Activated B cell treated with CpG ODN at 0.5 μM for 24 hours (primary cell): ENCODE results near the gene CGN. TPM values are rescaled to one million over a fixed set of nuclear protein-coding genes. Genes with fewer than 3 reads are reported as not detected.

Experiments
- ATAC-seq: fragments of 200-7000 bp; cut with Tn5 transposase; one replicate; pipeline ENCODE4 v1.10.0; 2021; ENCODE audit warnings: low read depth, mild to moderate bottlenecking, moderate library complexity
- CTCF ChIA-PET: fragments of 350-600 bp; sonication (Branson Sonifier 250); formaldehyde crosslinking; loops from one replicate; lab custom pipeline; 2021; ENCODE audit warnings: antibody characterized with exemption; lab: Charles Lee
- POLR2A ChIA-PET: fragments of 350-600 bp; sonication (Branson Sonifier 250); formaldehyde crosslinking; loops from one replicate; lab custom pipeline; 2021; ENCODE audit warnings: antibody characterized with exemption; lab: Charles Lee
- DNase-seq: peaks from one replicate; pipeline ENCODE4 v3.0.0; 2022
- H3K27ac Mint-ChIP-seq: one replicate; pipeline ENCODE4 v1.8.0; 2020; ENCODE audit warnings: mixed read lengths
- H3K27me3 Mint-ChIP-seq: one replicate; pipeline ENCODE4 v1.8.0; 2021; ENCODE audit warnings: mixed read lengths
- H3K36me3 Mint-ChIP-seq: one replicate; pipeline ENCODE4 v1.8.0; 2021; ENCODE audit warnings: low read depth, mixed read lengths
- H3K4me1 Mint-ChIP-seq: one replicate; pipeline ENCODE4 v1.8.0; 2021; ENCODE audit warnings: mixed read lengths
- H3K4me3 Mint-ChIP-seq: one replicate; pipeline ENCODE4 v1.8.0; 2020; ENCODE audit warnings: mild to moderate bottlenecking, mixed read lengths
- H3K9me3 Mint-ChIP-seq: one replicate; pipeline ENCODE4 v1.8.0; 2020; ENCODE audit warnings: mixed read lengths
- intact Hi-C: fragments of 100-400 bp; cut with micrococcal nuclease; formaldehyde crosslinking; loops from one replicate; pipeline ENCODE4 v1.15.1; 2024
- total RNA-seq: library from RNA; stranded (reverse); gene quantifications from 2 replicates; pipeline ENCODE4 v1.2.3, GENCODE V29; 2022
- TF ChIP-seq, protein P1 (sequence below): fragments of 200-600 bp; IDR thresholded peaks from one replicate; pipeline ENCODE4 v1.8.0; 2022; ENCODE audit warnings: antibody characterized with exemption, mild to moderate bottlenecking

The CGN gene
- total RNA-seq, 1 donor from 2014 or later = 0.22 TPM

DNA sequence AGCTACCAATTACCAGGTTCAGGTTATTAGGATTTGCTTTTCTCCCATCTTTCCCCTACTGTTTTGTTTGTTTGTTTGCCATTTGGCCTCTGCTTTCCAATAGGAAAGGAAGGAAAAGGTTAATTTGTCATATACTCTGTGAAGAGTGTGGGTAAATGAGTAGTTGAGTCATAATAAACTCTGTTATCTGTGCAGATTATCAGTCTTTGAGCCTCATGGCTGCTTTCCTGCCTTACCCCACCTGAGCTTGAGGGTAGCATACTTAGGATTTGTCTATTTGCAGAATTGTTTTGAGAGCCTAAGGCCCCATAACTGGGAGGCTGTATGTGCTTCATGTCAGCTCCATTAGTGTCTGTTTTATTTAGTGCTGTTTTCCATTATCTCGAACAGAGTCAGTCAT is 67.8 kb downstream of the CGN start:
- POLR2A ChIA-PET = no interaction called here
- H3K9me3 Mint-ChIP-seq = no peaks in the 10 kb centered on the region
- TF ChIP-seq, protein P1, sequence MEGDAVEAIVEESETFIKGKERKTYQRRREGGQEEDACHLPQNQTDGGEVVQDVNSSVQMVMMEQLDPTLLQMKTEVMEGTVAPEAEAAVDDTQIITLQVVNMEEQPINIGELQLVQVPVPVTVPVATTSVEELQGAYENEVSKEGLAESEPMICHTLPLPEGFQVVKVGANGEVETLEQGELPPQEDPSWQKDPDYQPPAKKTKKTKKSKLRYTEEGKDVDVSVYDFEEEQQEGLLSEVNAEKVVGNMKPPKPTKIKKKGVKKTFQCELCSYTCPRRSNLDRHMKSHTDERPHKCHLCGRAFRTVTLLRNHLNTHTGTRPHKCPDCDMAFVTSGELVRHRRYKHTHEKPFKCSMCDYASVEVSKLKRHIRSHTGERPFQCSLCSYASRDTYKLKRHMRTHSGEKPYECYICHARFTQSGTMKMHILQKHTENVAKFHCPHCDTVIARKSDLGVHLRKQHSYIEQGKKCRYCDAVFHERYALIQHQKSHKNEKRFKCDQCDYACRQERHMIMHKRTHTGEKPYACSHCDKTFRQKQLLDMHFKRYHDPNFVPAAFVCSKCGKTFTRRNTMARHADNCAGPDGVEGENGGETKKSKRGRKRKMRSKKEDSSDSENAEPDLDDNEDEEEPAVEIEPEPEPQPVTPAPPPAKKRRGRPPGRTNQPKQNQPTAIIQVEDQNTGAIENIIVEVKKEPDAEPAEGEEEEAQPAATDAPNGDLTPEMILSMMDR = no peak
- CTCF ChIA-PET = no interaction called here
- no peak for DNase-seq
- no peaks in the 10 kb centered on the region for H3K4me1 Mint-ChIP-seq
- H3K4me3 Mint-ChIP-seq = no peak overlapping the region
- ATAC-seq = no peak
- no peak overlapping the region for H3K27ac Mint-ChIP-seq
- H3K27me3 Mint-ChIP-seq = no peaks in the 10 kb centered on the region
- H3K36me3 Mint-ChIP-seq = no peaks in the 10 kb centered on the region
- intact Hi-C loops = no loop called here

DNA sequence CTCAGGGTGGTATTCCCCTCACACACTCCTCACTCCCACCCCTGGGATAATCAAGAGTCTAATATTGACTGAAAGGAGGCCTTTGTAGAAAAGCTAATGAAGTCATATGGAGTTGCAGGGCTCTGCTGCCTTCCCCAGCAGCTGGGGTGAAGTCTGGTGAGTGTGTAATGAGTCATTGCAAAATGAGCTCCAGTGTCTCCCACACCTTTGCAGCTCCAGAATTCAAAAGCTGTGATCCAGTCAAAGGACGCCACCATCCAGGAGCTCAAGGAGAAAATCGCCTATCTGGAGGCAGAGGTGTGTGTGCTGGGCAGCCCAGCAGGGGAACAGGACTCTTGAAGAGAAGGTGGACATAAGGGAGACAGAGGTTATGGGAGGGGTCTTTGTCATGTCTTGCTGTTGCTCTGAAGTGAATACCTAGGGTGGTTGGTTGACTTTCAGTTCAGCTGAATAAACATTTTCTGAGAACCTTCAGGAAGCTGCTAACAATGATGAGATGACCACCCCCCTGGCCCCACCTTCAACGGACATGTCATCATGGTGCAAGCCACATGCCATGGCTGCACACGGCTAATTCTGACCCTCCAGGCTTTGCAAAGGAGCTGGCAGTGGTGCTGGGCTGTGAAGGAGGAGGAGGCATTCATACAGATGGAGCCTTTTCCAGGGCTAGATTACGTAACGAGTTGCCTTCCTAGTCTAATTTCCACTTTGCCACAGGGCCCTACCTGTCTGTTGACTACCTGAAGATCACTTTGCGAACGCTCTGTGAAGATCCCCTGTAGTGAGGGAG is 68.4 kb downstream of the CGN start:
- POLR2A ChIA-PET = no interaction called here
- no peak overlapping the region for H3K27ac Mint-ChIP-seq
- H3K9me3 Mint-ChIP-seq = no peaks in the 10 kb centered on the region
- no peaks in the 10 kb centered on the region for H3K36me3 Mint-ChIP-seq
- DNase-seq (no peak), ATAC-seq (no peak)
- CTCF ChIA-PET = no interaction called here
- no peaks in the 10 kb centered on the region for H3K27me3 Mint-ChIP-seq
- H3K4me3 Mint-ChIP-seq = no peak overlapping the region
- intact Hi-C loops = no loop called here
- no peaks in the 10 kb centered on the region for H3K4me1 Mint-ChIP-seq
- TF ChIP-seq, protein P1 = no peak

GRCh38 chr1:151581451-151581850 is 70.3 kb downstream of the CGN start:
- H3K36me3 Mint-ChIP-seq = no peaks in the 10 kb centered on the region
- POLR2A ChIA-PET = no interaction called here
- H3K4me1 Mint-ChIP-seq = no peaks in the 10 kb centered on the region
- H3K27ac Mint-ChIP-seq = no peak overlapping the region
- ATAC-seq (no peak), DNase-seq (no peak)
- CTCF ChIA-PET = no interaction called here
- no peak overlapping the region for H3K4me3 Mint-ChIP-seq
- H3K27me3 Mint-ChIP-seq = no peaks in the 10 kb centered on the region
- intact Hi-C loops = no loop called here
- H3K9me3 Mint-ChIP-seq = no peaks in the 10 kb centered on the region
- TF ChIP-seq, protein P1 = no peak

DNA sequence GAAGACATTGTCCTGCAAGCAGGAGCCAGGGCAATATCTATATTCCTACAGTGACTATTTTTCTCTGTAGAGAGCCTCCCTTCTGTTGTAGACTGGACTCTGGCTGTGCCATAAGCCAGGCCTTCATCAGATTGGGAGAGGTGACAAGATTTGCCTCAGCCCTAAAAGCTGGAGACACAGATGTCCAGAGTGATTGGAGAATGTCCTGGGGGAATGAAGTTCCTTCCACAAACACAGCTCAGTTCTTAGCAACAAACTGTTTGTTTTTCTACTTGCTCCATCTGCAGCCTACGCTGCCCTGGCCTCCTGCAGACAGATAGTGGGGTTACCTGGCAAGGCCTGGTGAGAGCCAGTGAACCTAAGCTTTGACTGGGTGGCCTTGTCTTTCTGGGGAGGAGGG is 70.7 kb downstream of the CGN start:
- H3K27me3 Mint-ChIP-seq = no peaks in the 10 kb centered on the region
- intact Hi-C loops = no loop called here
- TF ChIP-seq, protein P1 = no peak
- H3K36me3 Mint-ChIP-seq = no peaks in the 10 kb centered on the region
- POLR2A ChIA-PET = no interaction called here
- no peaks in the 10 kb centered on the region for H3K4me1 Mint-ChIP-seq
- CTCF ChIA-PET = no interaction called here
- DNase-seq = no peak
- H3K27ac Mint-ChIP-seq = no peak overlapping the region
- ATAC-seq = no peak
- no peaks in the 10 kb centered on the region for H3K9me3 Mint-ChIP-seq
- no peak overlapping the region for H3K4me3 Mint-ChIP-seq

GRCh38 chr1:151583796-151584195 is 72.6 kb downstream of the CGN start:
- no peaks in the 10 kb centered on the region for H3K27me3 Mint-ChIP-seq
- no peaks in the 10 kb centered on the region for H3K36me3 Mint-ChIP-seq
- TF ChIP-seq, protein P1 = no peak
- H3K27ac Mint-ChIP-seq = no peak overlapping the region
- CTCF ChIA-PET = no interaction called here
- H3K4me3 Mint-ChIP-seq = no peak overlapping the region
- no peak for ATAC-seq
- intact Hi-C loops = no loop called here
- no peaks in the 10 kb centered on the region for H3K4me1 Mint-ChIP-seq
- H3K9me3 Mint-ChIP-seq = no peaks in the 10 kb centered on the region
- POLR2A ChIA-PET = no interaction called here
- no peak for DNase-seq
